HG03159 (cell line): ENCODE results near the gene ZNF563.

Experiments used
- ATAC-seq: cut with Tn5 transposase; IDR thresholded peaks from one replicate; pipeline ENCODE4 v1.9.1; 2021; ENCODE audit warnings: mild to moderate bottlenecking, moderate library complexity; ENCODE audit not compliant: unreplicated experiment

The ZNF563 gene

DNA sequence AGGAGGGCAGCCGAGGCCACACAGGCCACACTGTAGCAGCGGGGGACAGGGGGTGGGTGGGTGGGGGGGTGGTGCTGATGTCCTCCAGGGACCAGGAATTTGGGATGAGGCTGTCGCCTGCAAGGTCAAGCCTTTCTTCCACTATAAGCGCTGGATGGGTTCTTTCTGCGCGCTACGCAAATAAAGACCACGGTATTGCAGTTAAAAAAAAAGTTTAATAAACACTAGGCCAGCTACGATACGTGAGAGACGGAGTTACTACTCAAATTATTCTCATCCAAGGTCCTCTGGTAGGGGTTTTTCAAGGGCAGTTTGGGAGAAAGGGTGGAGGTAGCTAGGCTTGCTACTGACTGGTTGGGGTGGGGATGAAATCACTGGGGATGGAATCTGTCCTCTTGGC, 38.2 kb downstream of the ZNF563 start:
- ATAC-seq: no peak

DNA sequence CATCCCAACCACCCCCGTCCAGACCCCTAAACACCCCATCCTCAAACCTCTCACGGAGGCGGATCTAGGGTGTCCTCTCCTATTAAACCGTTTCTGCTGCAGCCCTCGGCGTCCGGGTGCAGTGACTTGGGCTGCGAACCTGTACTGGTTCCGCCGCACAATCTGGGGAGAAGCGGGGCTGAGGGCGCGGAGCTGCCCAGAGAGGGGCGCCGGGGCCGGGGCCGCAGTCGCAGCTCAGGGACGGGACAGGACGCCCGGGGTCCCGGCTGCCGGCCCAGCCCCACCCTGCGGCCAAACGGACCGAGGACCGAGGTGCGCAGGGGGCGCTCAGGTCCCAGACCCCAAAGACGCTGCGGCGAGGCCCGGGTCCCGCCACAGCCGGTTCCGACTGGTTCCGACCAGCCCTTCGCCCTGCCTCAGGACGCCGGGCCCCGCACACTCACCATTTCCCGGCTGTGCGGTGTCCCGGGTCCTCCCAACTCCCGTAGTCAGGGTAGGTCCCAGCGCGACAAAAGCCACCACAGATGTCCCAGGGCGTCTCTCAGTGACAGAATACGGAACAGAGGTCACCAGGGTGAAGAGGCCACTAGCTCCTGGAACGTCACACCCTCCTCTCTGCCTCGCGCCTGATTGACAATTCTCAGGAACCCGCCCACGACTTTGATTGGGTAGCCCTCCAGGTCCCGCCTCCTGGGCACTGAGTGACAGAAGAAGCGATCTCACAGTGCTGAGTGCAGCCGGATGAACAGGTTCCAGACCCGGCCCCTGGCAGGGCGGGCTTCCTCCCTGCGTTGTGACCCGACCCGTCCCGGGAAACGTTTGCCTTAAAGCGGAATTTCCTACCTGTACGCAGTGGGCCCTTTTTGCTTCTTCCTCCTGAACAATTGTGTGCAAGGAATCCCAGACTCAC, 38.9 kb downstream of the ZNF563 start, which contains the start of gene ZNF44:
ZNF44 (minus strand) TSS at position 635 of the 910 bp plus-strand sequence; CDS start at position 446, 189 bp downstream.
- peak; percentile 93 for ATAC-seq

DNA sequence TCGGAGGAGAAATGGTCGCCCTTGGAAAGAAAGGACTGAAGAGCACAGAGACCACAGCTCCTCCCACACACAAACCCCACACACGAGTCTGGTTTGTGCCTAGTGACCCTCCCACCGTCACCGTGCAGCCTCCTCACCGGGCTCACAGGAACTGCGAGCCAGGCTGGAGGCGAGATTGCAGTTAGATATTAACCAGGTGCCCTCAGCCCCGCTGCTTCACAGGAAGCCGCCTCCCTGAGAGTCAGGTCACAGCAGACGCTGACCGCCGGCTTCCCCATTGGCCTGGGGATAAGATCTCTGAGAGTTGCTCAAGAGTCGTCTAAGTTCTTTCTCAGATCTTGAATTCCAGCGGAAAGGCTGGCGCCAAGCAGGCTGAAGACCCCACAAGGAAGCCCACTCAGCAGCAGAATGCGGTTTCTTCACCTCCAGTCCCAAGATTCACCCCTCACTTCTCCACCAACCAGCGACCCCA, 39.6 kb downstream of the ZNF563 start:
- no peak for ATAC-seq

DNA sequence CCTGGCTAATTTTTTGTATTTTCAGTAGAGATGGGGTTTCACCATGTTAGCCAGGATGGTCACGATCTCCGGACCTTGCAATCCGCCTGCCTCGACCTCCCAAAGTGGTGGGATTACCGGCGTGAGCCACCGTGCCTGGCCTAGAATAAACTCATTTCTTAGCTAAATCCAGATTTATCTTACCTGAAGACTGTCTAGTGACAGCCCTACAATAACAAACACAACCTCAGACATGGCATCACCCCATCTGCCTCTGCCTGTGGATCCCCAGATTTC, 43.7 kb downstream of the ZNF563 start:
- no peak for ATAC-seq

DNA sequence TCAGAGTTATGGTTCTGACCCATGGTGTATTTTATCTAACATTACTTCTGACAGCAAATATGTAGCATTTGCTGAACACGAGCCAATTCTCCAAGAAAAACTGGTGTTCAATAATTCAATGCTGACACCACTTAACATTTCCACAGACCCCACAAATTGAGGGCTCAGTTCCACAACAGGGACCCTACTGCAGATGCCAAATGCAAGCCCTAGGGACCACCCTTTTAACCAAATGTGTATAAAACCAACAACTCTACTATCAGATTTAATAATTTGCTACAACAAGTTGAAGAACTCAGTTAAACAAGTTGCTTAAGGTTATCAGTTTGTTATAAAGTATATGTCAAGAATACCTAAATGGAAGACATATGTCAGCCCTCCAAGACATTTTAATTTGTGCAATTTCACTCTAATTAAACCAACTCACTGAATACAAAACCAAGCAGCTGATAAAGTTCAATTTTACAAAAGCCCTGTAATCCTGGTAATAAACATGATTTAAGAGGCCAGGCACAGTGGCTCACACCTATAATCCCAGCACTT, 45.4 kb downstream of the ZNF563 start:
- no peak for ATAC-seq

DNA sequence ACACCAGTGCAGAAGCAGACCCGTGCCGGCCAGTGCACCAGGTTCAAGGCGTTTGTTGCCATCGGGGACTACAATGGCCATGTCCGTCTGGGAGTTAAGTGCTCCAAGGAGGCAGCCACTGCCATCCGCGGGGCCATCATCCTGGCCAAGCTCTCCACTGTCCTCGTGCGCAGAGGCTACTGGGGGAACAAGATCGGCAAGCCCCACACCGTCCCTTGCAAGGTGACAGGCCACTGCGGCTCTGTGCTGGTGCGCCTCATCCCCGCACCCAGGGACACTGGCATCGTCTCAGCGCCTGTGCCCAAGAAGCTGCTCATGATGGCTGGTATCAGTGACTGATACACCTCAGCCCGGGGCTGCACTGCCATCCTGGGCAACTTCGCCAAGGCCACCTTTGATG, 48.8 kb downstream of the ZNF563 start:
- ATAC-seq: no peak

DNA sequence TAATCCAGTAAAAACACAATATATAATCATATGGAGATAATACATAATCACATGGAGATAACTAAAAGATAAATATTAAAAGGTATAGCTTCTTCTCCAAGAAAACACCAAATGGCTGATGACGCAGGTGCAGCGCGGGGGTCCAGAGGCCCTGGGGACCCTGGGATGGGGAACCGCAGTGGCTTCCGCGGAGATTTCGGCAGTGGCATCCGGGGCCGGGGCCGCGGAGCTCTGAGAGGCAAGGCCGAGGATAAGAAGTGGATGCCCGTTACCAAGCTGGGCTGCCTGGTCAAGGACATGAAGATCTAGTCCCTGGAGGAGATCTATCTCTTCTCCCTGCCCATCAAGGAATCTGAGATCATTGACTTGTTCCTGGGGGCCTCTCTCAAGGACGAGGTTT, 49.2 kb downstream of the ZNF563 start:
- no peak for ATAC-seq

DNA sequence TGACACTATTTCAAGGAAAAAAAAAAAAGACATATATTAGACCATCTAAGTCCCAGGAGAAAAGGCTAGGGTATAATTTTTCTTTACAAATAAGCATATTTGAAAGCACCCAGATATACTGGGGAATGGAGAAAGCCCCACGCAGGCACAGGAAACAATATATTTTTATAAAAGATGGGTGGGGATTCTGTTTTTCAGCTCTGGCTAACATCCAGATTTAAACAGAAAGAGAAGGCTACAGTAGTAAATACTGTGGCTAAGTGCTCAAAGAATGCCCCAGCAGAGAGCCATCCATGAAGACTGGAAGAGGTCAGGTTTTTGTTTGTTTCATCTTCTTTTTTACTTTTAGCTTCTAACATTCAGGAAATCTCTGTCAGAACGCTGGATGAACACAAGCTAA, 54.7 kb downstream of the ZNF563 start:
- no peak for ATAC-seq

DNA sequence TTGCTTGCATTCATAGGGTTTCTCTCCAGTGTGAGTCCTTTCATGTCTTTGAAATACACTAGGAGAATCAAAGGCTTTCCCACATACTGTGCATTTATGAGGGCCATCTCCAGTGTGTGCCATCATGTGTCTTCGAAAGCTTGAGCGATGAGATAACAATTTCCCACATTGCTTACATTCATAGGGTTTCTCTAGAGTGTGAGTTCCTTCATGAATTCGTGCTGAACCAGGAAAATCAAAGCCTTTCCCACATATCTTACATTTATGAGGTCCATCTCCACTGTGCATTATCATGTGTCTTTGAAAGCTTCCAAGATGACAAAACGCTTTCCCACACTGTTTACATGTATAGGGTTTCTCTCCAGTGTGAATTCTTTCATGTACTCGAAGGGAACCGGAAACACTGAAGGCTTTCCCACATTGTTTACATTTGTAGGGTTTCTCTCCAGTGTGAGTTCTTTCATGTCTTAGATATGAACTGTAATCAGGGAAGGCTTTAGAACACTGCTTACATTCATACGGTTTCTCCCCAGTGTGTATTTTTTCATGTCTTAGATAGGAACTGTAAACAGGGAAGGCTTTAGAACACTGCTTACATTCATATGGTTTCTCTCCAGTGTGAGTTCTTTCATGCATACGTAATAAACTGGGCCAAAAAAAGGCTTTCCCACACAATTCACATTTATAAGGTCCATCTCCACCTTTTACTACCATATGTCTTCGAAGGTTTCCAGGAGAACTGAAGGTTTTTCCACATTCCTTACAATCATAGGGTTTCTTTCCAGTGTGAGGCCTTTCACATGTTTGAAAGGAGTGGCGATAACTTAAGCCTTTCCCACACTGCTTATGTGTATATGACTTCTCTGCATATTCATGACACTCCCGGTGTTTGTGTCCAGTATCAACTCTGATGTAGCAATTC, 60.2 kb downstream of the ZNF563 start:
- ATAC-seq: no peak

DNA sequence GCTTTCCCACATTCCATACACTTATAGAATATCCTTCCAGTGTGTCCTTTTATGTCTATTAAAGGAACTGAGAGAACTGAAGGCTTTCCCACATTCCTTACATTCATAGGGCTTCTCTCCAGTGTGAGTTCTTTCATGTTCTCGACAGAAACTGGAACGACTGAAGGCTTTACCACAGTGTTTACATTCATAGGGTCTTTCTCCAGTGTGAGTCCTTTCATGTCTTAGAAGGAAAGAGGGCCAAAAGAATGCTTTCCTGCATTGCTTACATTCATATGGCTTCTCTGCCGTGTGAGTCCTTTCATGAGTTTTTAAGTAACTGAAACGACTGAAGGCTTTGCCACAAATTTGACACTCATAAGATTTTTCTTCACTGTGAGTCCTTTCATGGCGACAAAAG, 61.0 kb downstream of the ZNF563 start:
- ATAC-seq: no peak

DNA sequence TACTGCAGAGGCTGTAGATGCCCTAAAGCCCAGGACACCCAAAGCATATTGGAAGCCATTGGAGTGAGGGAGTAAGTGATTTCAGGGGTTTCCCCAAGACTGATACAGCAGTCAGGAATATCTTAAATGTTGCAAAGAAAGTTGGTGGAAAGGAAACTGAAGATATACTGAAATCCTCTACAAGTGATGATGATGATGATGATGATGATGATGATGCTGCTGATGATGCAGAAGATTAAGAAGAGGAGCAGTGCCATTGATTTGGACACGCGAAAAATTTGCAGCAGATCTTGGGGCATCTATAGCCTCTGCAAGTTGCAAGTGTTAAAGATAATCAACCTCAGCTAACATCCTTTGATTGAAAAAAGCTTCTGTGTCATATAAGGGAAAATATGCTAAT, 62.6 kb downstream of the ZNF563 start:
- no peak for ATAC-seq
